Naive thymus-derived CD4-positive, alpha-beta T cell (primary cell): ENCODE results near the gene NYAP2. TPM values are rescaled to one million over a fixed set of nuclear protein-coding genes. Genes with fewer than 3 reads are reported as not detected.

ENCODE experiments used
- ATAC-seq: fragments of 150-1000 bp; cut with Tn5 transposase; 2 replicates; pipeline ENCODE4 v1.10.0; 2021; ENCODE audit warnings: mild to moderate bottlenecking, moderate library complexity
- CTCF ChIA-PET: fragments of 350-600 bp; sonication (Branson Sonifier 250); formaldehyde crosslinking; loops from one replicate; lab custom pipeline; 2021; ENCODE audit warnings: antibody characterized with exemption; lab: Charles Lee
- POLR2A ChIA-PET: fragments of 350-600 bp; sonication (Branson Sonifier 250); formaldehyde crosslinking; loops from one replicate; lab custom pipeline; 2021; ENCODE audit warnings: antibody characterized with exemption, inconsistent platforms; lab: Charles Lee
- DNase-seq, 9 donors: peaks; one replicate each; pipeline versions ENCODE4 v3.0.0 to v3.0.0-alpha.2; 2020 to 2022; ENCODE audit warnings: mixed read lengths in 1 of 9
- H3K27ac ChIP-seq: one replicate; pipeline ENCODE4 v1.7.0; 2013; ENCODE audit warnings: mild to moderate bottlenecking, low read depth, low read length, moderate library complexity
- H3K27me3 ChIP-seq, 2 donors: one replicate each; pipeline ENCODE4 v1.7.0; 2013; ENCODE audit warnings: low read length in 2 of 2, mild to moderate bottlenecking in 2 of 2, moderate library complexity in 2 of 2; ENCODE audit not compliant: control insufficient read depth in 2 of 2, insufficient read depth in 2 of 2
- H3K36me3 ChIP-seq, 3 experiments: 1 replicate in 2 of 3; 2 replicates in 1 of 3; pipeline ENCODE4 v1.7.0; 2013; ENCODE audit warnings: low read length in 3 of 3, mild to moderate bottlenecking in 3 of 3, moderate library complexity in 1 of 3; ENCODE audit not compliant: insufficient read depth in 3 of 3, control insufficient read depth in 2 of 3
- H3K4me1 ChIP-seq, 2 donors: one replicate each; pipeline ENCODE4 v1.7.0; 2013; ENCODE audit warnings: low read length in 2 of 2, mild to moderate bottlenecking in 2 of 2, moderate library complexity in 1 of 2; ENCODE audit not compliant: control insufficient read depth in 2 of 2, insufficient read depth in 2 of 2
- H3K4me3 ChIP-seq: 2 replicates; pipeline ENCODE4 v1.7.0; 2013; ENCODE audit warnings: mild to moderate bottlenecking, low read length
- H3K9me3 ChIP-seq, 3 experiments: 1 replicate in 2 of 3; 2 replicates in 1 of 3; pipeline ENCODE4 v1.7.0; 2013; ENCODE audit warnings: low read length in 3 of 3; ENCODE audit not compliant: control insufficient read depth in 2 of 3
- H3K27ac Mint-ChIP-seq, 9 donors: one replicate each; pipeline ENCODE4 v1.8.0; 2020 to 2022; ENCODE audit warnings: mixed read lengths in 9 of 9, mild to moderate bottlenecking in 8 of 9, moderate library complexity in 5 of 9, inconsistent platforms in 2 of 9
- H3K27me3 Mint-ChIP-seq, 5 donors: one replicate each; pipeline ENCODE4 v1.8.0; 2021 to 2022; ENCODE audit warnings: mixed read lengths in 5 of 5, mild to moderate bottlenecking in 1 of 5
- H3K36me3 Mint-ChIP-seq, 5 donors: one replicate each; pipeline ENCODE4 v1.8.0; 2020 to 2022; ENCODE audit warnings: mixed read lengths in 5 of 5, mild to moderate bottlenecking in 3 of 5, inconsistent platforms in 1 of 5
- H3K4me1 Mint-ChIP-seq, 7 donors: one replicate each; pipeline ENCODE4 v1.8.0; 2020 to 2022; ENCODE audit warnings: mixed read lengths in 7 of 7, mild to moderate bottlenecking in 3 of 7, inconsistent platforms in 1 of 7
- H3K4me3 Mint-ChIP-seq, 10 donors: one replicate each; pipeline ENCODE4 v1.8.0; 2020 to 2022; ENCODE audit warnings: mild to moderate bottlenecking in 10 of 10, mixed read lengths in 10 of 10, moderate library complexity in 6 of 10, inconsistent platforms in 2 of 10
- H3K9me3 Mint-ChIP-seq, 11 donors: one replicate each; pipeline ENCODE4 v1.8.0; 2020 to 2022; ENCODE audit warnings: mixed read lengths in 11 of 11, mild to moderate bottlenecking in 4 of 11, inconsistent platforms in 1 of 11, moderate library complexity in 1 of 11
- intact Hi-C, 2 donors: fragments of 100-400 bp; cut with micrococcal nuclease; formaldehyde crosslinking; loops; one replicate each; pipeline ENCODE4 v1.15.1; 2023
- polyA plus RNA-seq, 2 donors: library from polyadenylated mRNA; unstranded; fragments of 300-500 nt; fragmentation: Illumina TruSeq; gene quantifications; one replicate each; pipeline ENCODE4 v1.2.3, GENCODE V29; 2021
- total RNA-seq, 6 experiments: library from RNA in 5 of 6; stranded (reverse) in 5 of 6; gene quantifications; 1 replicate in 5 of 6; 2 replicates in 1 of 6; pipeline ENCODE4 v1.2.3 and lab custom pipeline; 2021 to 2026

Gene NYAP2
- total and polyA plus RNA-seq, 7 experiments from 2014 or later = 0.17 TPM; not detected in 6

GRCh38 chr2:225501022-225501421 lies 101.5 kb downstream of the NYAP2 start:
- H3K27me3 Mint-ChIP-seq = peaks cover 11 to 18% (median 14%) of the 10 kb centered on the region in 5 donors
- Histone ChIP-seq H3K4me1 (no peaks in the 10 kb centered on the region), H3K27ac (no peak overlapping the region), H3K4me3 (no peak overlapping the region), H3K27me3 (no peaks in the 10 kb centered on the region), H3K36me3 (no peaks in the 10 kb centered on the region), H3K9me3 (no peaks in the 10 kb centered on the region)
- ChIA-PET POLR2A (no interaction called here), CTCF (no interaction called here)
- intact Hi-C loops = no loop called here
- no peak overlapping the region for H3K27ac Mint-ChIP-seq
- H3K4me3 Mint-ChIP-seq = no peak overlapping the region
- DNase-seq (no peak), ATAC-seq (no peak)
- H3K9me3 Mint-ChIP-seq = peaks cover 0 to 2% (median 0%) of the 10 kb centered on the region in 11 donors
- H3K36me3 Mint-ChIP-seq = no peaks in the 10 kb centered on the region
- H3K4me1 Mint-ChIP-seq = peaks cover 0 to 1% (median 0%) of the 10 kb centered on the region in 7 donors

GRCh38 chr2:225502971-225503370 lies 103.5 kb downstream of the NYAP2 start:
- ChIA-PET POLR2A (no interaction called here), CTCF (no interaction called here)
- peaks cover 11 to 18% (median 15%) of the 10 kb centered on the region in 5 donors for H3K27me3 Mint-ChIP-seq
- Histone ChIP-seq H3K27me3 (no peaks in the 10 kb centered on the region), H3K4me1 (no peaks in the 10 kb centered on the region), H3K36me3 (no peaks in the 10 kb centered on the region), H3K9me3 (no peaks in the 10 kb centered on the region), H3K4me3 (no peak overlapping the region), H3K27ac (no peak overlapping the region)
- no peak for ATAC-seq
- intact Hi-C loops = no loop called here
- no peaks in the 10 kb centered on the region for H3K36me3 Mint-ChIP-seq
- peaks cover 0 to 1% (median 0%) of the 10 kb centered on the region in 7 donors for H3K4me1 Mint-ChIP-seq
- no peak for DNase-seq
- no peak overlapping the region for H3K4me3 Mint-ChIP-seq
- peaks cover 0 to 2% (median 0%) of the 10 kb centered on the region in 11 donors for H3K9me3 Mint-ChIP-seq
- H3K27ac Mint-ChIP-seq = no peak overlapping the region

- H3K27ac Mint-ChIP-seq = no peak overlapping the region
- ATAC-seq = no peak
- no peaks in the 10 kb centered on the region for H3K36me3 Mint-ChIP-seq
- ChIA-PET POLR2A (no interaction called here), CTCF (no interaction called here)
- peaks cover 0 to 30% (median 9%) of the 10 kb centered on the region in 5 donors for H3K27me3 Mint-ChIP-seq
- Histone ChIP-seq H3K27me3 (no peaks in the 10 kb centered on the region), H3K4me3 (no peak overlapping the region), H3K4me1 (no peaks in the 10 kb centered on the region), H3K9me3 (no peaks in the 10 kb centered on the region), H3K36me3 (no peaks in the 10 kb centered on the region), H3K27ac (no peak overlapping the region)
- no peak overlapping the region for H3K4me3 Mint-ChIP-seq
- intact Hi-C loops = no loop called here
- H3K9me3 Mint-ChIP-seq = no peaks in the 10 kb centered on the region
- no peaks in the 10 kb centered on the region for H3K4me1 Mint-ChIP-seq
- no peak for DNase-seq
Measured at GRCh38 chr2:225510796-225511195, 111.3 kb downstream of the NYAP2 start.

DNA sequence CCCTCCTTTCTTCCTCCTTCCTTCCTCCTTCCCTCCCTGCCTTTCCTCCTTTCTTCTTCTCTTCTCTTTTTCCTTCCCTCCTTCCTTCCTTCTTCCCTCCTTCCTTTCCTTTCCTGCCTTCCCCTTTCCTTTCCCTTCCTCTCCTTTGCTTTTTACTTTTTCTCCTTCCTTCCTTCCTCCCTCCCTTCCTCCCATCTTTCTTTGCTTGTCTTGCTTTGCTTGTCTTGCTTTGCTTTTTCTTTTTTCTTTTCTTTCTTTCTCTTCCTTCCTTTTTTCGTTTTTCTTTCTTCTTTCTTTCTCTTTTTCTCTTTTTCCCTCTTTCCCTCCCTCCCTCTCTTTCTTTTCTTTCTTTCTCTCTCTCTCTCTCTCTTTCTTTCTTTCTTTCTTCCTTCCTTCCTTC lies 113.0 kb downstream of the NYAP2 start:
- no peak for ATAC-seq
- H3K4me1 Mint-ChIP-seq = no peaks in the 10 kb centered on the region
- H3K9me3 Mint-ChIP-seq = no peaks in the 10 kb centered on the region
- H3K9me3 ChIP-seq = no peaks in the 10 kb centered on the region
- CTCF ChIA-PET = no interaction called here
- H3K4me3 Mint-ChIP-seq = no peak overlapping the region
- no peak overlapping the region for H3K4me3 ChIP-seq
- POLR2A ChIA-PET = no interaction called here
- H3K27me3 ChIP-seq = no peaks in the 10 kb centered on the region
- H3K27ac Mint-ChIP-seq = no peak overlapping the region
- DNase-seq = no peak
- H3K36me3 Mint-ChIP-seq = no peaks in the 10 kb centered on the region
- intact Hi-C loops = no loop called here
- H3K36me3 ChIP-seq = no peaks in the 10 kb centered on the region
- H3K4me1 ChIP-seq = no peaks in the 10 kb centered on the region
- no peak overlapping the region for H3K27ac ChIP-seq
- peaks cover 0 to 24% (median 9%) of the 10 kb centered on the region in 5 donors for H3K27me3 Mint-ChIP-seq

DNA sequence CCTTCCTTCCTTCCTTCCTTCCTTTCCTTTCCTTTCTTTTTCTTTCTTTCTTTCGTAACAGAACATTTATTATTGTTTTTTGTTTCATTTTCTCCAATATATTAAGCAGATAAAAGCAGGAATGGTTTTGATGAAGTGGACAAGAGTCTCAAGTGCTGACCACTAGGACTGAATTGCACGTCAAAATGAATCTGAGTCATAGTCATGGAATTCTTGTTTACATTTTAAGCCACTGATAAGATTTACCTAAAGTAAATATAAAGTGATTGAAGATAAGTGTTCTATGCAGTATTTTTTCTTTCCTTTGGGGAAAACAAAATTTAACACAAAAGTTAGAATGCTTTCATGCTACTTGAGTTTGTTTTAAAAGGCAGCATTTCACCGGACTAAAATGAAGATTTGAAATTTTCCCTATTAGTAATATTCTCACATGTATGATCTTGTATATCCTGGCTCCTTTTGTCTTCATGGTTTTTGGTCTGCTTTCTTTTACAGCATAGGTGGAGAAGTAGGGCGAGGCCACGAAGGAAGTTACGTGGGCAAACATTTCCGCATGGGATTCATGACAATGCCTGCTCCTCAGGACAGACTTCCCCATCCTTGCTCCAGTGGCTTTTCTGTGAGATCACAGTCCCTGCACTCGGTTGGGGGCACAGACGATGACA lies 113.5 kb downstream of the NYAP2 start:
- H3K9me3 ChIP-seq = no peaks in the 10 kb centered on the region
- Mint-ChIP-seq H3K9me3 (no peaks in the 10 kb centered on the region), H3K4me3 (no peak overlapping the region), H3K27me3 (peaks cover 0 to 29% (median 9%) of the 10 kb centered on the region in 5 donors), H3K4me1 (no peaks in the 10 kb centered on the region), H3K36me3 (no peaks in the 10 kb centered on the region), H3K27ac (no peak overlapping the region)
- no peaks in the 10 kb centered on the region for H3K4me1 ChIP-seq
- CTCF ChIA-PET = no interaction called here
- POLR2A ChIA-PET = no interaction called here
- no peak overlapping the region for H3K27ac ChIP-seq
- no peaks in the 10 kb centered on the region for H3K27me3 ChIP-seq
- H3K36me3 ChIP-seq = no peaks in the 10 kb centered on the region
- H3K4me3 ChIP-seq = no peak overlapping the region
- ATAC-seq (no peak), DNase-seq (no peak)
- intact Hi-C loops = no loop called here

DNA sequence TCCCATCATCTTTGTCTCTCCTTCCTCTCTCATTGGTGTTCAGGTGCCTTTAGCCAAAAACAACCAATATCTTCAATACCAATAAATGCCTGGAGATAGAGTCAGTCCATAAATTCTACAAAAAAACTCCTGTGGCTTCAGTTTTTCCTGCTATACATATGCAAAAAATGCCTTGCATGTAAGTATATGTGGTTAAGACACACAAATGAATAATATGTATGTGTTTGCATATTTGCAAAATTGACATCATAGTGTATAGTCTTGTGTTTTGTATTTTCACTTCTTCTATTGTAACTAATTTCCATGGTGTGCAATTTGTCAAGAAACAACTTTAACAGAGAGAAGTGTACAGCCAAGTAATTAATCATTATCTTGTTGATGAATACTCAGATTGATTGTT lies 115.5 kb downstream of the NYAP2 start:
- Mint-ChIP-seq H3K27ac (no peak overlapping the region), H3K9me3 (no peaks in the 10 kb centered on the region), H3K36me3 (no peaks in the 10 kb centered on the region), H3K4me1 (no peaks in the 10 kb centered on the region), H3K4me3 (no peak overlapping the region), H3K27me3 (peaks cover 0 to 13% (median 3%) of the 10 kb centered on the region in 5 donors)
- Histone ChIP-seq H3K36me3 (no peaks in the 10 kb centered on the region), H3K4me1 (no peaks in the 10 kb centered on the region), H3K27ac (no peak overlapping the region), H3K9me3 (no peaks in the 10 kb centered on the region), H3K27me3 (no peaks in the 10 kb centered on the region), H3K4me3 (no peak overlapping the region)
- no peak for DNase-seq
- intact Hi-C loops = no loop called here
- POLR2A ChIA-PET = no interaction called here
- ATAC-seq = no peak
- CTCF ChIA-PET = no interaction called here

GRCh38 chr2:225526760-225527390 lies 127.4 kb downstream of the NYAP2 start:
- POLR2A ChIA-PET = no interaction called here
- no peak for ATAC-seq
- no peak overlapping the region for H3K4me3 ChIP-seq

More at GRCh38 chr2:225526760-225527390, 127.4 kb downstream of the NYAP2 start:
- Mint-ChIP-seq H3K9me3 (peaks cover 0 to 4% (median 0%) of the 10 kb centered on the region in 11 donors), H3K36me3 (no peaks in the 10 kb centered on the region), H3K4me1 (peaks cover 0 to 2% (median 0%) of the 10 kb centered on the region in 7 donors), H3K27me3 (peaks cover 0 to 34% (median 12%) of the 10 kb centered on the region in 5 donors), H3K4me3 (no peak overlapping the region), H3K27ac (no peak overlapping the region)
- H3K27ac ChIP-seq = no peak overlapping the region
- no peaks in the 10 kb centered on the region for H3K27me3 ChIP-seq
- intact Hi-C loops = no loop called here
- no peak for DNase-seq
- H3K9me3 ChIP-seq = no peaks in the 10 kb centered on the region
- CTCF ChIA-PET = no interaction called here
- no peaks in the 10 kb centered on the region for H3K36me3 ChIP-seq
- no peaks in the 10 kb centered on the region for H3K4me1 ChIP-seq
